HCT116 (cell line): ENCODE results near the gene ITGB6. TPM values are rescaled to one million over a fixed set of nuclear protein-coding genes. Genes with fewer than 3 reads are reported as not detected.

Experiments used
- ATAC-seq: fragments of 200-7000 bp; cut with Tn5 transposase; 2 replicates; pipeline ENCODE4 v1.9.1; 2020; ENCODE audit warnings: mild to moderate bottlenecking, moderate library complexity
- BruUV-seq: library from RNA; stranded (reverse); fragments of 400-500 nt; replicated peaks from 2 replicates; lab custom pipeline; 2021; lab: Mats Ljungman, UMichigan
- CTCF ChIA-PET: fragments of 300-600 bp; sonication (Branson Sonifier 250); formaldehyde crosslinking; loops from one replicate; lab custom pipeline; 2021; ENCODE audit warnings: antibody characterized with exemption; lab: Charles Lee
- POLR2A ChIA-PET: fragments of 300-600, 350-600 bp; sonication (Branson Sonifier 250); formaldehyde crosslinking; loops from one replicate; lab custom pipeline; 2021; ENCODE audit warnings: antibody characterized with exemption; lab: Charles Lee
- RAD21 ChIA-PET, 2 experiments: fragments of 300-600 bp; sonication (Branson Sonifier 250); formaldehyde crosslinking; loops; one replicate each; lab custom pipeline; 2023; ENCODE audit warnings: low total read pairs in 2 of 2; ENCODE audit not compliant: uncharacterized antibody in 2 of 2, unreplicated experiment in 2 of 2, low non-redundant PET in 1 of 2; lab: Charles Lee
- DNase-seq: peaks from one replicate; pipeline ENCODE4 v3.0.0-alpha.2; 2010; ENCODE audit warnings: low read depth, low spot score
- H2AFZ ChIP-seq: fragments of 200-600 bp; shearing (Covaris generic), sonication (generic); 2 replicates; pipeline ENCODE4 v1.6.1; 2017; ENCODE audit warnings: low read depth, mixed run types, mixed read lengths, antibody characterized with exemption, low read length; ENCODE audit not compliant: poor library complexity, severe bottlenecking
- H3K27ac ChIP-seq: 2 replicates; pipeline ENCODE4 v1.5.1; 2012; ENCODE audit warnings: low read depth, low read length
- H3K27me3 ChIP-seq: fragments of 200-600 bp; sonication (generic); 2 replicates; pipeline ENCODE4 v1.6.1; 2016; ENCODE audit warnings: mixed run types, low read length, mixed read lengths; ENCODE audit not compliant: insufficient read depth
- H3K36me3 ChIP-seq, 2 experiments: fragments of 200-500 bp in 1 of 2; fragments of 200-600 bp in 1 of 2; sonication (Bioruptor generic) in 1 of 2; sonication (generic) in 1 of 2; 2 replicates each; pipeline versions ENCODE4 v1.5.1 to v1.6.1; 2014 to 2016; ENCODE audit warnings: low read length in 2 of 2, inconsistent platforms in 1 of 2, mixed read lengths in 1 of 2, mixed run types in 1 of 2; ENCODE audit not compliant: insufficient read depth in 2 of 2, control insufficient read depth in 1 of 2
- H3K4me1 ChIP-seq, 2 experiments: fragments of 200-600 bp in 1 of 2; sonication (generic) in 1 of 2; 2 replicates each; pipeline versions ENCODE4 v1.5.1 to v1.6.1; 2012 to 2017; ENCODE audit warnings: low read length in 2 of 2, inconsistent platforms in 1 of 2, mild to moderate bottlenecking in 1 of 2, mixed read lengths in 1 of 2, mixed run types in 1 of 2, moderate library complexity in 1 of 2; ENCODE audit not compliant: insufficient read depth in 2 of 2, control insufficient read depth in 1 of 2
- H3K4me2 ChIP-seq: fragments of 200-600 bp; sonication (generic); 2 replicates; pipeline ENCODE4 v1.6.1; 2017; ENCODE audit warnings: mixed run types, low read length, mixed read lengths
- H3K4me3 ChIP-seq, 2 experiments: fragments of 200-600 bp in 1 of 2; sonication (generic) in 1 of 2; replicated peaks in 1 of 2; 2 replicates each; pipeline ENCODE4 v1.5.1; 2011 to 2016; ENCODE audit warnings: low read length in 2 of 2, control low read depth in 1 of 2, low read depth in 1 of 2, mild to moderate bottlenecking in 1 of 2, mixed read lengths in 1 of 2, mixed run types in 1 of 2
- H3K79me2 ChIP-seq: fragments of 200-600 bp; sonication (generic); 2 replicates; pipeline ENCODE4 v1.6.1; 2017; ENCODE audit warnings: mild to moderate bottlenecking, mixed run types, low read length, moderate library complexity, mixed read lengths; ENCODE audit not compliant: insufficient read depth
- H3K9ac ChIP-seq: fragments of 200-600 bp; sonication (generic); 2 replicates; pipeline ENCODE4 v1.6.1; 2016; ENCODE audit warnings: low read length, mixed read lengths
- H3K9me2 ChIP-seq: fragments of 200-600 bp; sonication (generic), shearing (Covaris generic); 2 replicates; pipeline ENCODE4 v1.6.1; 2017; ENCODE audit warnings: mixed run types, mild to moderate bottlenecking, moderate library complexity; ENCODE audit not compliant: insufficient read depth
- H3K9me3 ChIP-seq, 2 experiments: fragments of 200-500 bp in 1 of 2; fragments of 200-600 bp in 1 of 2; sonication (Bioruptor generic) in 1 of 2; sonication (generic) in 1 of 2; 2 replicates each; pipeline ENCODE4 v1.6.1; 2014 to 2017; ENCODE audit warnings: low read length in 2 of 2, mixed read lengths in 2 of 2, inconsistent platforms in 1 of 2, low read depth in 1 of 2, mild to moderate bottlenecking in 1 of 2, mixed run types in 1 of 2, moderate library complexity in 1 of 2; ENCODE audit not compliant: control insufficient read depth in 1 of 2, insufficient read depth in 1 of 2
- H4K20me1 ChIP-seq: fragments of 200-600 bp; sonication (generic), shearing (Covaris generic); 2 replicates; pipeline ENCODE4 v1.6.1; 2017; ENCODE audit warnings: mixed run types, mild to moderate bottlenecking, moderate library complexity; ENCODE audit not compliant: insufficient read depth
- ATF3 ChIP-seq: IDR thresholded peaks from 2 replicates; pipeline ENCODE4 v1.6.1; 2012
- CEBPB ChIP-seq: IDR thresholded peaks from 2 replicates; pipeline ENCODE4 v1.6.1; 2012; ENCODE audit warnings: low read depth
- CTCF ChIP-seq, 3 experiments: fragments of 200-600 bp in 1 of 3; sonication (generic) in 1 of 3; IDR thresholded peaks in 2 of 3; conservative IDR thresholded peaks in 1 of 3; 2 replicates each; pipeline ENCODE4 v1.5.1; 2012 to 2017; ENCODE audit warnings: low read depth in 2 of 3, low read length in 2 of 3, antibody characterized with exemption in 1 of 3, borderline replicate concordance in 1 of 3, control low read depth in 1 of 3, mild to moderate bottlenecking in 1 of 3, mixed read lengths in 1 of 3, mixed run types in 1 of 3, moderate library complexity in 1 of 3; ENCODE audit not compliant: insufficient read depth in 1 of 3
- EGR1 ChIP-seq: IDR thresholded peaks from 2 replicates; pipeline ENCODE4 v1.6.1; 2012; ENCODE audit warnings: low read depth
- EZH2phosphoT487 ChIP-seq: fragments of 200-600 bp; IDR thresholded peaks from 2 replicates; pipeline ENCODE4 v1.6.1; 2018; ENCODE audit warnings: antibody characterized with exemption, borderline replicate concordance
- FOSL1 ChIP-seq: IDR thresholded peaks from 2 replicates; pipeline ENCODE4 v1.6.1; 2012; ENCODE audit warnings: low read depth
- JUND ChIP-seq: IDR thresholded peaks from 2 replicates; pipeline ENCODE4 v1.6.1; 2012
- MAX ChIP-seq: IDR thresholded peaks from 2 replicates; pipeline ENCODE4 v1.6.1; 2012
- POLR2AphosphoS5 ChIP-seq: IDR thresholded peaks from 2 replicates; pipeline ENCODE4 v1.6.1; 2011; ENCODE audit warnings: mild to moderate bottlenecking, low read depth, low read length, moderate library complexity
- YY1 ChIP-seq: IDR thresholded peaks from 2 replicates; pipeline ENCODE4 v1.6.1; 2011; ENCODE audit warnings: low read length, low read depth, moderate library complexity, mild to moderate bottlenecking; ENCODE audit not compliant: insufficient replicate concordance; ENCODE audit errors: extremely low read depth
- ZFX ChIP-seq: fragments of 450-650 bp; IDR thresholded peaks from 2 replicates; pipeline ENCODE4 v1.6.1; 2017
- intact Hi-C: fragments of 100-400 bp; cut with micrococcal nuclease; formaldehyde crosslinking; loops from 2 replicates; pipeline ENCODE4 v1.10.0; 2022
- total RNA-seq: library from RNA; stranded (reverse); gene quantifications from one replicate; pipeline ENCODE4 v1.2.1, GENCODE V29; 2021; ENCODE audit not compliant: unreplicated experiment

The ITGB6 gene
- total RNA-seq, 1 experiment from 2014 or later: 0.12 TPM

- H3K27me3 ChIP-seq: no peaks in the 10 kb centered on the region
- H3K9ac ChIP-seq: no peak overlapping the region
- no peaks in the 10 kb centered on the region for H3K9me2 ChIP-seq
- no peak overlapping the region for H3K4me2 ChIP-seq
- BruUV-seq: no TSS peak
- ChIA-PET RAD21 (no interaction called here), CTCF (no interaction called here), POLR2A (no interaction called here)
- no peak overlapping the region for H2AFZ ChIP-seq
- DNase-seq: no peak
- no peak overlapping the region for H3K4me3 ChIP-seq
- H3K9me3 ChIP-seq: no peaks in the 10 kb centered on the region
- no peak for ATAC-seq
- intact Hi-C loops: no loop called here
- no peaks in the 10 kb centered on the region for H4K20me1 ChIP-seq
- TF ChIP-seq EGR1 (no peak), CEBPB (no peak), EZH2phosphoT487 (no peak), JUND (no peak), MAX (no peak), FOSL1 (no peak), ATF3 (no peak), YY1 (no peak), POLR2AphosphoS5 (no peak), CTCF (IDR thresholded peaks at IDR 0.05 in 2 of 3, conservative IDR thresholded peaks at IDR 0.05 in 1 of 3; ENCODE audit: borderline replicate concordance in 1 of 3, insufficient read depth in 1 of 3, low read depth in 2 of 3, low read length in 2 of 3) (no peak), ZFX (no peak)
- H3K27ac ChIP-seq: no peak overlapping the region
- H3K4me1 ChIP-seq: no peaks in the 10 kb centered on the region
- no peaks in the 10 kb centered on the region for H3K79me2 ChIP-seq
- H3K36me3 ChIP-seq: no peaks in the 10 kb centered on the region
Observed at GRCh38 chr2:160125366-160125765, 74.7 kb downstream of the ITGB6 start.
